ENCODE results near the gene SFSWAP. TPM values are rescaled to one million over a fixed set of nuclear protein-coding genes. Genes with fewer than 3 reads are reported as not detected.

SFSWAP gene
- total RNA-seq, 1 donor from 2014 or later, result 83.3 TPM

DNA sequence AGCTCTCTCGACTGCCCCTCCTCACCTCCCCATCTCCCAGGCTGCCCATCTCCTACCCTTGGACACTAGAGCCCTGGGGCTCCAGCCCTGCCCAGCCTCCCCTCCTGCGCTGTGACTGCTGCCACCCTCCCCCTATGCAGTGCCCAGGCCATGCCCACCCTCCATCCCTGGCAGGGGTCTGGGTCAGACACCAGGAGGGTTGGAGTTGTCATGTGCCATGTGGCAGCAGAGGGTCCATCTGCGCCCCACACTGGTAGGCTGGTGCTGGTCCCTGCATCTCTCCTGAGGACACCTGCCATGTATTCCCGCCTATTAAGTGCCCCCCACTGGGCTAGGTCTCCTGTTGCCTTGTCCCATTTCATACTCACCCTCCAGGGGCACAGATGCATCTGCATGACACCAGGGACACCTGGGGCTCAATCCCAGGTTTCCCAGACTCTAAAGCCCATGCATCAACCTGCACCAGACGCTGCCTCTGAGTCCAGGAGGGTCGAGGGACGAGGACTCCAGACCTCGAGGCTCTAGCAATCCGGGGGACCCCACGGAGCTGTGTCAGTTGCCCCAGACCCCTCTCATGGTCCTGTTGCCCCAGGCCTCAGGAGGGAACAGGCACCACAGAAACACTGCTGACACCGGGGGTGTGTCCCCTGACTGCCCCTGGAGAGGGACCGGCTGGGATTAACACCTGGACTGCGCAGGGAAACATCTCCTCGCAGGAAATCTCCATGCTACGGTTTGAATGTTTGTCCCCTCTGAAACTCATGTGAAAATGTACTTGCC is 23.4 kb upstream of the SFSWAP start:
- no peak overlapping the region for H3K27ac Mint-ChIP-seq (ENCODE audit: unreplicated experiment)
- DNase-seq (ENCODE audit: low read depth, low spot score), result no peak

GRCh38 chr12:131688131-131688844 is 22.6 kb upstream of the SFSWAP start:
- Mint-ChIP-seq H3K9me3 (peaks cover 8% of the 10 kb centered on the region), H3K27me3 (ENCODE audit: low read depth) (peaks cover 7% of the 10 kb centered on the region), H3K4me1 (peaks cover 6% of the 10 kb centered on the region), H3K36me3 (ENCODE audit: low read depth) (peaks cover 5% of the 10 kb centered on the region), H3K4me3 (no peak overlapping the region), H3K27ac (ENCODE audit: unreplicated experiment) (no peak overlapping the region)
- DNase-seq (ENCODE audit: low read depth, low spot score), result no peak
- TF ChIP-seq CTCF (conservative IDR thresholded peaks at IDR 0.05), result no peak

More for the DNA sequence above, 23.4 kb upstream of the SFSWAP start:
- Mint-ChIP-seq H3K9me3 (peaks cover 11% of the 10 kb centered on the region), H3K4me1 (peaks cover 13% of the 10 kb centered on the region), H3K36me3 (ENCODE audit: low read depth) (peaks cover 5% of the 10 kb centered on the region), H3K4me3 (no peak overlapping the region), H3K27me3 (ENCODE audit: low read depth) (peaks cover 14% of the 10 kb centered on the region)
- no peak for TF ChIP-seq CTCF (conservative IDR thresholded peaks at IDR 0.05)

- H3K4me3 Mint-ChIP-seq, result no peak overlapping the region
- peaks cover 7% of the 10 kb centered on the region for H3K4me1 Mint-ChIP-seq
- DNase-seq (ENCODE audit: low read depth, low spot score), result no peak
- H3K27ac Mint-ChIP-seq (ENCODE audit: unreplicated experiment), result no peak overlapping the region
- peaks cover 7% of the 10 kb centered on the region for H3K27me3 Mint-ChIP-seq (ENCODE audit: low read depth)
- no peak for TF ChIP-seq CTCF (conservative IDR thresholded peaks at IDR 0.05)
- peaks cover 5% of the 10 kb centered on the region for H3K36me3 Mint-ChIP-seq (ENCODE audit: low read depth)
- peaks cover 8% of the 10 kb centered on the region for H3K9me3 Mint-ChIP-seq
Measured at GRCh38 chr12:131688845-131689154, 22.1 kb upstream of the SFSWAP start.

GRCh38 chr12:131690320-131690719 is 20.6 kb upstream of the SFSWAP start:
- Mint-ChIP-seq H3K36me3 (ENCODE audit: low read depth) (peaks cover 5% of the 10 kb centered on the region), H3K4me3 (no peak overlapping the region), H3K9me3 (peaks cover 8% of the 10 kb centered on the region), H3K4me1 (peaks cover 13% of the 10 kb centered on the region), H3K27me3 (ENCODE audit: low read depth) (peaks cover 7% of the 10 kb centered on the region), H3K27ac (ENCODE audit: unreplicated experiment) (no peak overlapping the region)
- no peak for DNase-seq (ENCODE audit: low read depth, low spot score)
- no peak for TF ChIP-seq CTCF (conservative IDR thresholded peaks at IDR 0.05)

GRCh38 chr12:131692431-131692830 is 18.5 kb upstream of the SFSWAP start:
- H3K4me1 Mint-ChIP-seq, result peaks cover 13% of the 10 kb centered on the region
- H3K27me3 Mint-ChIP-seq (ENCODE audit: low read depth), result peaks cover 7% of the 10 kb centered on the region
- peaks cover 8% of the 10 kb centered on the region for H3K9me3 Mint-ChIP-seq
- H3K4me3 Mint-ChIP-seq, result no peak overlapping the region
- no peak for TF ChIP-seq CTCF (conservative IDR thresholded peaks at IDR 0.05)
- no peak overlapping the region for H3K27ac Mint-ChIP-seq (ENCODE audit: unreplicated experiment)
- DNase-seq (ENCODE audit: low read depth, low spot score), result no peak
- peaks cover 5% of the 10 kb centered on the region for H3K36me3 Mint-ChIP-seq (ENCODE audit: low read depth)

Data from neural crest cell (in vitro differentiated cells).